Activated CD4-positive, alpha-beta T cell treated with anti-CD3 and anti-CD28 coated beads, Interleukin-2, amount 50 U/mL, for 16 hours (primary cell): ENCODE measurements around the gene CCDC40.
A peak's percentile ranks its signal among the peaks of the same experiment; 100 is the strongest.
"Not testable (repeated sequence)": the region's sequence is repeated elsewhere in the genome, so short reads cannot be mapped to it uniquely, and the experiment has no call there.

Experiments
- DNase-seq: peaks from one replicate; pipeline ENCODE4 v3.0.0-alpha.2; 2020

The CCDC40 gene

DNA sequence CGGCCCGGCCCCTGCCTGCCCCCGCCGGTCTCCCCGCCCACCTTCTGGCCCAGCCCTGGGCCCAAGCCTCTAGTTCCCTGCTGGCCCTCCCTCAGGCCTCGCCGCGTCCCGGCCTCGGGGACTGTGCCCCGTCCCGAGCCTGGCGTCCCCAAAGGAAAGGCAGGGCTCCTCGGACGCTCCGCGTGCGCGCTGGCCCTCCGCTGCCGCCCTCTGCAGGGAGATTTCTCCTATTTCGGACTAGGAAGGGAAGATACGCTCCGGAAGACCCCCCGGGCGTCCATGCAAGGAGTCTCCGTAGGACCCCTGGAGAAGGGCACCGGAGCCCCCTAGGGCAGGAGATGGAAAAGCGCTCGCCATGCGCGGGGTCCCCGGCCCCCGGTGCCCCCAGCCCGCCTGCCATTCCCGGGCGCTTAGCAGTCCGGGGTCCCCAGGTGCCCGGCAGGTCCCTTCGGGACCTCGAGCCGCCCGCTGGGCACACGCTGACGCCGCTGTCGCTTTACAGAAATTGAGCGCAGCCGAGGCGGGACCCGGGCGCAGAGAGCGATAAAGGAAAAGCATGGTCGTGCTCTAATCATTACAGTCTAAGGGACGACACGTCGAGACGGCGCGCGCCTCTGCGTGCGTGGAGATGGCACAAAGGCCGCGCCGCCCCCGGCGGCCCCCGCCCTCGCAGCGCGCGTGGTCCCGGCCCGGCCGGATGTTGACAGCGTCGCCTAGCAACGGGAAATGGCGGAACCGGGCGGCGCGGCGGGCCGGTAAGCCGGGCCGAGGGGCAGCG, at the start of gene CCDC40:
Gene CCDC40, plus strand, starts transcription at position 706 of the 778 bp plus-strand sequence. Its CDS starts 21 bp downstream, at position 727.
- DNase-seq, result peak; percentile 67

DNA sequence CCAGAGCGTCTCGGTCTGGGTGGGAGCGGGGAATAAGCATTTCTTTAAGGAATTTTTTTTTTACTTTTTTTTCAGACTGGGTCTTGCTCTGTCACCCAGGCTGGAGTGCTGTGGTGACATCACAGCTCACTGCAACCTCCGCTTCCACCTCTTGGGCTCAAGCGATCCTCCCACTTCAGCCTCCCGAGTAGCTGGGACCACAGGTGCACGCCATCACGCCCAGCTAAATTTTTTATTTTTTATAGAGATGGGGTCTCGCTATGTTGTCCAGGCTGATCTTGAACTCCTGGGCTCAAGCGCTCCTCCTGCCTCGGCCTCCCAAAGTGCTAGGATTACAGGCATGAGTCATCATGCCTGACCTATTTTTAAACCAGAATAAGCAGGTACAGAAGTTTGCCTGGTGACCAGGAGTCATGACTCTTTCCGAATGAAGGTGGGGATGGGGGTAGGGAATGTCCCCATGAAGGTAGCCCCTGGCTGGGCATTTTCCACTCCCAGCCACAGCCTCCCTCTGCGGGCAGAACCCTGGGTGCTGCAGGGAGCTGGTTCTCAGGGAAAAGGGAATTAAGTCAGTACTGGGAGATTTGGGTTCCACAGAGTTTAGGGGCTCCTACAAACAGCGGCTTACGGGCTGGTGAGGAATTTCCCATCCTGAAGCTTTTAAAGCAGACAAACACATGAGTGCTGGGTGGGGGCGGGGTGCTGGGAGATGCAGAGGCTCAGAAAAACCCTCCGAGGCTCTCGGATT, 49.1 kb upstream of the CCDC40 start:
- DNase-seq, result no peak

DNA sequence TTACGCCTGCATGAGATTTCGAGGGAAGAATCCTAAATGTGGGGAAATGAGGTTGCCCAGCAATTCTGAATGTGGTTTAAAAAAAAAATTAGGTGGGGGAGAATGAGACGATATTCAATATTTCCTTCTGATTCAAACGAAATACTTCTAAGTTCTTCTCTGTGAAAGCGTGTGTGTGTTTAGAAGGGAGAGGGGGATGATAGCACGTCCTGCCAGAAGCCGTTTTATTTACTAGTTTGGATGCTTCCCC, 48.6 kb upstream of the CCDC40 start:
- no peak for DNase-seq

DNA sequence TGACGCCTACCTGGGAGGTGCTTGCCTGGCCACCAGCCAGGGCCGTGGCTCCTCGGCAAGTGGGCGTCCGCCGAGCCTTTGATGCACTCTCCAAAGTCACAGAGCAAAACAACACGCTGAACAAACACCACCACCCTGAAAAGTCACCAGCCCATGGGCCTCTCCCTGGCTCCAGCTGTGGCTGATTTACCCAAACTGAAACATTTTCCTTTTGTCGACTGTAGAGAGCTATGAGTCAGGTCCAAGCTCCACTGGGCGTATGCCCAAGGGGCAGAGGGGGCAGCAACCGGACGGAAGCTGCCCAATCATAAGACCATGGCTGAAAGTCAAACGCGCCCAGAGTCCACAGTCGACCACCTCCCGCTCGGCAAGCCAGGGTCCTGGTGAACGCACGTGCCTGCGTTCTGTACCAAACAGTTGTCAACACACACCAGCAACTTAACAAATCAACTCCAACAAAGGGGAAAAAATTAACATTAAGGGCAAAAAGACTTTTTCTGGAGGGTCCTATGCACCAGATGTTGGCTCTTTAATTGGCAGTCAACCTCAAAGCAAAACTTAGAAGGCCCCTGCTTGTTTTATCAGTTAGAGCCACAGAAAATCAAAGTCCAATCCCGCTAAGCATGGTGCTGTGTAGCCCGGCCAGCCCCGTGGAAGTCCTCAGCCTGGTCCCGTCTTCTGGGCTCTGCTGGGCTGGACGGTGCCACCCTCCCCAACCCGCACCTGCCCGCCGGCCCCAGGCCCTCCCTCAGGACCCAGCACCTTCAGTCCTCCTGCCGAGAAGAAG, 48.1 kb upstream of the CCDC40 start:
- DNase-seq, result no peak

GRCh38 chr17:79989106-79989835, 47.2 kb upstream of the CCDC40 start:
- no peak for DNase-seq

DNA sequence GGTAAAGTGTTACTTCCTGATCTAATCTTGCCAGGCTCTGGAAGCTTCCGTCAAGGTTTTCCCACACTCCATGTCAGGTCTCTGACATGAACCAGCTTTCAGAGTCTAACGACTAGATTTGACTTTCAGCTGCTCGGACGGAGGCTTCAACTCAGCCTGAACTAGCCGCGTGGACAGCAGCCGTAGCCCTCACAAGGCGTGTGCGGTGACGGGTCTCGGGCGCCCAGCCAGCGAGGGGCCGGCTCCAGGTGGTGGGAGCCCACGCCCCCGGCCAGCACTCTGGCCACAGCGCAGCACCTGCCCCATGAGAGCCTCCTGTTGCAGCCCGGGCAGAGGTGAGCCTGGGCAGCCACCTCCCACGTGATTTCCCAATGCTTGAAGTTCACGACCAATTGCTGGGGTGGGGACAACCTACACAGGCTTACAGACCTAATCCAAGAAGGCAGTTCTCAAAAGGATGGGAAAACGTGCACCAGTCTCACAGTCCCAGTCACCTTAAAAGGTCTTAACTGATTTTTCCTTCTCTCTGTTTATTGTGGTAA, 46.3 kb upstream of the CCDC40 start:
- DNase-seq, result no peak

DNA sequence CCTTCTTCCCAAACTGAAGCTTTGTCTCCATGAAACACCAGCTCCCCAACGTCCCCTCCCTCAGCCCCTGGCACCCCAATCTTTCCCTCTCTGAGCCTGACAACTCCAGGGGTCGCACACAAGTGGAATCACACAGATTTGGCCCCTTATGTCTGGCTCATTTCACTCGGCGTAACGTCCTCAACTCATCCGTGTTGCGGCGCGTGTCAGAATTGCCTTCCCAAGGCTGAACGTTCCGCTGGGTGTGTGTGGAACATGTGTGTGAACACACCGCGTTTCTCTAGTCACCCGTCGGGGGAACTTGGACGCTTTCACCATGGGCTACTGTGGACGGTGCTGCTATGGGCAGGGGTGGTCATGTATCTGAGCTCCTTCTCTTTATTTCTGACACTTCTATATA, 45.7 kb upstream of the CCDC40 start:
- DNase-seq, result no peak

GRCh38 chr17:79991140-79991923, 45.1 kb upstream of the CCDC40 start:
- peak; percentile 88 for DNase-seq

DNA sequence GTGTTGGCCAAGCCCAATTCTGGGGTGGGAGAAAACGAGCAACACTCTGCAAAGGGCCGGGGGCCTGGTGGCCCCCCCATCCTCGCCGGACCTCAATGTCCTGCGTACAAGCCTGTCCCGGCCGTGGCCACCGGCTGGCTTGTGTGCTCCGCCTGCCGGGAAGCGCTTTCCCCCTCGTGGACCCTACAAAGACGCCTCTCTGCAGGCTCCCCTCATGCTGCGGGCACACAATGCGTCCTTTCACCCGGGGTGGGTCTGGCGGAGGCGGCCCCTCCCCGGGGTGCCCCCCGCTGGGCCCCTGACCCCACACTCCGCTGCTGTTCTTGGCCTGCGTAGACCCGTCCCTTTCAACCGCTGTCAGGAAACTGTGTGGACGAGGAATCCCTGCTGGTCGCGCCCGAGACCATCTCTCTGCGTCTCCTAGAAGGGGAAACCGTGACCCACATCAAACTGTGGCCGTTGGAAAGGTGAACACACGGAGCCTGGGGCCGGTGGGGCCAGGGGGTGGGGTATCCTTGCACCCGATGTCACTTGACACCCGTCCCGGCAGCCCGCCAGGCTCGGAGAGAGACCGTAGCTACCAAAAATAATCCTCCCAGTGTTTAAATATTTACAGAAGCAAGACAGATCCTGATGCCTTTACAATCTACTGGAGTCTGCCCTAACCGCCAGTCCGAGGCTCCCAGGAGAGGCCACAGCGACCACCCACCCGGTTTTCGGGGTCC, 44.4 kb upstream of the CCDC40 start:
- no peak for DNase-seq

DNA sequence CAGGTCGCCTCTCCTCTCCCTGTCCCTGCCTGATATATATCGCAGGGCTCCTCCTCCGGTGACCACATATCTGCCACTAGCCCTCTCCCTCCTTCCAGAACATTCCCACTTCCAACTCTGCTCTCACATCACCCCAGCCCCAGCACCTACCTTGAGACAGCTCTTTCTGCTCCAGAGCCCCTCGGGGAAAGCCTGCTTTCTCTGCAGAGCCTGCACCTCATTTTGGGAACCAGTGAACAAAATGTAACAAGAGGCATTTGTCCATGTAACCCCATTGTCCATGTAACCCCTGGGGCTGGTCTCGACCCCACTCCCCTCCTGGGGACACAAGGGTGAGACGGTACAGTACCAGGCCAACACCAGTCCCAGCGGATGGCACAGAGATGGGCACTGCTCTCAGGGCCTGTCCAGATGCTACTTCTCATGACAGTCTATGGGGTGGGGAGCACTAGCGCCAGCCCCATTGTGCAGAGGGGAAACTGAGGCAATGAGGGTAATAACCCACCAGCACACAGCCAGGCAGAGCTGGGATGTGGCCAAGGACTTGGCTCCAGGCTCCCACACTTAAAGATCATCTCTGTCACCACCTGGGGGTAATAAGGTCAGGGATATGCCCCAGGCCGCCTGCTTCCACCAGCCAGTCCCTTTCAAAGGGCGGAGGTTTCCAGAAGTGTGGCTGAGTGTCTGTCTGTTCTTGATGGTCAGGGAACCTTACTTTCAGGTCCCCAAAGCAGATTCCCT, 43.6 kb upstream of the CCDC40 start:
- DNase-seq, result no peak

DNA sequence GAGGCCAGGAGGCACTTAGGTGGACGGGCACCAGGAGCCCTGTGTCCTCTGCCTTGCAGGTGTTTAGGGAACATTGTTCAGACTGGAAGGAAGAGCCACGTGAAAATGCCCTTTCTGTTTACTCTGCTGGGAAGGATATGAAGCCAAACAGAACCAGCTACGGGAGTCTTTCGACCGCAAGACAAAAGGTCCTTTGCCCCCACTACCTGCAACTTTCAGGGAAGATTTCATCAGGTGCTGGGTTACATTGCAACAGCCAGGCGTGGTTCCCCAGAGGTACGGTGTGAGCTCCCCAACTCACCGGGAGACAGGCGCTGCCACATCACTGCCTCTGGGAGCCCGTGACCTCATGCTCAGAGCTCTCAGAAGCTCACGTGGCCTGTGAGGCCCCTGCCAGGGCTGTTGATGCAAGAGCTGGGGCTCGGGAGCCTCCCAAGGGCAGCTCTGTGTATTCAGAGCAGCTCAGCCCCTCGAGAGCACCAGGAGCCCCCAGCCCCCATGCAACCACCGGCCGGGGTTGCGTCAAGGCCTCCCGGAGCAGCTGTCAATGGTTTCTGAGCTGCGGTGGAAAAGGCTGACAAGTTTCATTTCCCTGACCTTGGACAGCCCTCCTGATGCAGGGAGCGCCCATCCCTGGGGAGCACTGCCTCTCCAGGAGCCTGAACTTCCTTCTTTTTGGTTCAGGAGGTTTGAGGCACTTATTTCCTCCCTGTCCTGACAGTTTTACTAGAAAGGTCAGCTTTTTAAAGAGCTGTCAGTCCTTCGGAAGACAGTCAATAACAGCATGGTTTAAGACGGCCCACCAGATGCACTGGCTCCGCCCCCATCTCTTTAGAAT, 42.8 kb upstream of the CCDC40 start:
- peak; percentile 61 for DNase-seq

DNA sequence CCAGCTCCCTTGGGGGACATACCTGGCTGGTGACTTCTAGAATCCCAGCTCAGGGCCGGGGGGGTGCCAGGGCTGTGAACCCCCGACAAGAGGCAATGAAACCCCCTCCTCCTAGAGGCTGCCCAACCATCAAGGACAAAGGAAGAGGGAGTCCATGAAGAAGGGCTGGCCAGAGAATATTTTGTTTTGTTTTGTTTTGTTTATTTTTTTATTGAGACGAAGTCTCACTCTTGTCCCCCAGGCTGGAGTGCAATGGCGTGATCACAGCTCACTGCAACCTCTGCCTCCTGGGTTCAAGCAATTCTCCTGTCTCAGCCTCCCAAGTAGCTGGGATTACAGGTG, 42.2 kb upstream of the CCDC40 start:
- DNase-seq, result not testable (repeated sequence)

- DNase-seq, result no peak
These were observed 41.8 kb upstream of the CCDC40 start for GRCh38 chr17:79994602-79995001.

- DNase-seq, result no peak
These were observed 40.7 kb upstream of the CCDC40 start for GRCh38 chr17:79995696-79996095.

DNA sequence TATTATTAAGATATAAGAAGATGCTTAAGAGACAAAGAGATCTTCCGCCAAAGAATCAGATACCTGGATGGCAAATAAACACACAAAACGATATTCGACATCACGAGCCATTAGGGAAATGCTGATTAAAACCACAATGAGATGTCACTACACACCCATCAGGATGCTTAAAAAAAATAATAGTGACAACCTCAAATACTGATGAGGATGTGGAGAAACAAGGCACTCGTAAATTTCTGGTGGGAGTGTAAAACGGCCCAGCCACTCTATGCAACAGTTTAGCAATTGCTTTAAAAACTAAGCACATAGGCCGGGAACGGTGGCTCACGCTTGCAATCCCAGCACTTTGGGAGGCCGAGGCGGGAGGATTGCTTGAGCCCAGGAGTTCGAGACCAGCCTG, 40.2 kb upstream of the CCDC40 start:
- DNase-seq, result no peak

DNA sequence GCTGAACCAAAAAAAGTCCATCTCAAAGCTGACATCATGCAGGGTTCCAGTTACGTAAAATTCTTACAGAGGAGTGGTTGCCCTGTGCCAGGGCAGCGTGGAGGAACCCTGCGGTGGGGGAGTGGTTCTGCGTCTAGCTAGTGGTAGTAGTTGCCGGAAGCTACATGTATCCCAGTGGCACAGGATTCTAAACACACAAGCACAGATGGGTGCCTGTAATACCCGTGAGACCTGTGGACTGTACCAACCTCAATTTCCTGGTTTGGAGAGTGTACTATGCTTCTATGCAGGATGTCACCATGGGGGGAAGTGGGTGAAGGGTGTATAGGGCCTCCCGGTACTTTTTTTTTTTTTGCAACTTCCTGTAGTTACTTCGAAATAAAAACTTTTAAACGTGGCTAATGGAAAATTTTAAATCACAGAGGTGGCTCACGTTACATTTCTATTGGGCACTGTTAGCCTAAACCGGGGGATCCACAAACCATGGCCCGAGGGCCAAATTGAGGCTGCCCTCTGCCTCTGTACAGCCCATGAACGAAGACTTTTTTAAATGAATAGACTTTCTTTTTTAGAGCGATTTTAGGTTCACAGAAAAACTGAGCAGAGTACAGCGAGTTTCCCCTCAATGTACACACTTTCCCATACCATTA, 39.3 kb upstream of the CCDC40 start:
- DNase-seq, result peak; percentile 92

DNA sequence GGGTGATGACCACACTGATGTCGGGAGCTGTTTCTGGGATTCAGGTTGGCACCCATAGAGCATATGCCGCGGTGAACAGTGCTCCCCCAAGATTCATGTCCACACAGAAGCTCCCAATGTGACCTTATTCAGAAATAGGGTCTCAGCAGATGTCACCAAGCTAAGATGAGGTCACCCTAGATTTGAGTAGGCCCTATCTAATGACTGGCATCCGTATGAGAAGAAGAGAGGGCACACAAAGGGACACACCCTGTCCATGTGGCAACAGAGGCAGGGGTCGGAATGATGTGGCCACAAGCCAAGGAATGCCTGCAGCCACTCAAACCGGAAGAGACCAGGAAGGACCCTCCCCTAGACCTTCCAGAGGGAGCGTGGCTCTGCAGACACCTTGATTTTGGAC, 36.3 kb upstream of the CCDC40 start:
- no peak for DNase-seq

DNA sequence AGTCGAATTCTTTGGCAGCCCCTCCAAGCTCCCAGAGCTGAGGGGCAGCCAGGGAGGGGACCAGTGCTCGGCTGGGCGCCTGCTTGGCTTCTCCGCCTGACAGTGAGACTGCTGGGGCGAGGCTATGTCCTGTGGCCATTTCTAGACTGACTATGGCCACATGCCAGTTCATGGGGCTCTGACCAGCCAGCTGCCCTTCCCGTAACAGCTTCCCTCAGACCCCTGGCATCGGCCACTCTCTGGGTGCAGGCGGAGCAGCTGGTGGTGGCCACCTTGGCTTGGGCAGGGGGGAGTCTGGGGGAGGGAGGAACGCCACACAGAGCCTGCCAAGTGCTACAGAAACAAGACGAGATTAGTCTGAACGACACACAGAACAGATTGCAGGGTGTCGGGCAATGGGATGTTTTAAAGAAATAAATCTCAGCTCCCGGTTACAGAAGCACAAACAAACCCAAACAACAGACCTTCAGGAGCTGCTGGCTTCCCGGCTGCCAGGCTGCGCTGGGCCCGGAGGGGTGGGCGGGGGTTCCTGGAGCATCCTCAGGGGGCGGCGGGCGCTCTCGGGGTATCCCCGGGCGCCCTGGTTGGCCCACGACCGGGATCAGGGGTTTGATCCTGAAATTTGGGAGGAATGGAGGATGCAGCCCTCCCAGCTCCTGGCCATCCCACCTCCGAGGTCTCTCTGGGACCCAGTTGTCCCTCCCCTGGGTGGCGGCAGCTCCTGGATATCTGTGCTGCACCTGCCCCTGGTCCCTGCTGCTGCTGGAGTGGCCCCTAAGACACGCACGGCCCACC, 35.3 kb upstream of the CCDC40 start:
- no peak for DNase-seq
